K562 (cell line): Measurements from ENCODE around the gene MTMR3. TPM values are rescaled to one million over a fixed set of nuclear protein-coding genes. Genes with fewer than 3 reads are reported as not detected.

ENCODE experiments used
- ATAC-seq: fragments of 200-7000 bp; cut with Tn5 transposase; 3 replicates; pipeline ENCODE4 v1.9.1; 2020; ENCODE audit warnings: moderate library complexity
- BruUV-seq: library from RNA; stranded (reverse); fragments of 400-500 nt; replicated peaks from 2 replicates; lab custom pipeline; 2021; lab: Mats Ljungman, UMichigan
- CTCF ChIA-PET: fragments of 300-600 bp; formaldehyde crosslinking; extraction: SDS; loops from one replicate; lab custom pipeline; 2021; ENCODE audit warnings: low intra/inter-chr PET ratio; lab: Yijun Ruan, JAX
- POLR2A ChIA-PET: fragments of 300-600, 350-650 bp; sonication (Branson Sonifier 250); formaldehyde crosslinking; extraction: SDS; loops from one replicate; lab custom pipeline; 2021; ENCODE audit warnings: antibody characterized with exemption, inconsistent platforms; lab: Yijun Ruan, JAX
- DNase-seq, 4 experiments: peaks; one replicate each; pipeline versions ENCODE4 v3.0.0 to v3.0.0-alpha.2; 2011 to 2018; ENCODE audit warnings: low spot score in 3 of 4, mixed read lengths in 3 of 4; ENCODE audit errors: extremely low read depth in 1 of 4
- FAIRE-seq: peaks from 2 replicates; lab custom pipeline; 2011; peaks lifted over from hg19 to GRCh38; lab: Jason Lieb, UNC
- H2AFZ ChIP-seq: 2 replicates; pipeline ENCODE4 v1.6.0; 2011; ENCODE audit warnings: low read depth, low read length, control low read depth, inconsistent platforms
- H3K27ac ChIP-seq: fragments of 200-600 bp; 3 replicates; pipeline ENCODE4 v1.8.0; 2011; ENCODE audit warnings: low read depth, mild to moderate bottlenecking, control low read depth, inconsistent platforms, low read length, moderate library complexity, mixed read lengths; ENCODE audit errors: extremely low read depth
- H3K27me3 ChIP-seq, 2 experiments: fragments of 300-600 bp in 1 of 2; 2 replicates in 1 of 2; 3 replicates in 1 of 2; pipeline versions ENCODE4 v1.6.0 to v1.8.0; 2011; ENCODE audit warnings: inconsistent platforms in 2 of 2, low read length in 2 of 2, mild to moderate bottlenecking in 1 of 2, mixed read lengths in 1 of 2, moderate library complexity in 1 of 2; ENCODE audit not compliant: control insufficient read depth in 2 of 2, insufficient read depth in 2 of 2
- H3K36me3 ChIP-seq: fragments of 300-600 bp; 3 replicates; pipeline ENCODE4 v1.8.0; 2011; ENCODE audit warnings: mild to moderate bottlenecking, low read length, inconsistent platforms; ENCODE audit not compliant: control insufficient read depth, insufficient read depth
- H3K4me1 ChIP-seq, 2 experiments: fragments of 200-600 bp in 1 of 2; replicated peaks in 1 of 2; 2 replicates in 1 of 2; 3 replicates in 1 of 2; pipeline versions ENCODE4 v1.5.1 to v1.8.0; 2011; ENCODE audit warnings: inconsistent platforms in 2 of 2, low read length in 2 of 2, mild to moderate bottlenecking in 1 of 2, mixed read lengths in 1 of 2, moderate library complexity in 1 of 2; ENCODE audit not compliant: control insufficient read depth in 2 of 2, insufficient read depth in 2 of 2
- H3K4me2 ChIP-seq: 2 replicates; pipeline ENCODE4 v1.6.1; 2011; ENCODE audit warnings: low read length, control low read depth, inconsistent platforms, mixed read lengths; ENCODE audit not compliant: insufficient read depth
- H3K4me3 ChIP-seq: fragments of 200-600 bp; sonication (generic), shearing (Covaris generic); 2 replicates; pipeline ENCODE4 v1.5.1; 2016; ENCODE audit warnings: control low read depth, inconsistent platforms
- H3K79me2 ChIP-seq: fragments of 200-600 bp; 3 replicates; pipeline ENCODE4 v1.8.0; 2011; ENCODE audit warnings: low read length, inconsistent platforms; ENCODE audit not compliant: control insufficient read depth, insufficient read depth
- H3K9ac ChIP-seq, 2 experiments: 2 replicates each; pipeline versions ENCODE4 v1.6.0 to v1.6.1; 2011; ENCODE audit warnings: low read depth in 2 of 2, low read length in 2 of 2, control low read depth in 1 of 2, inconsistent platforms in 1 of 2, mild to moderate bottlenecking in 1 of 2, mixed read lengths in 1 of 2; ENCODE audit not compliant: insufficient read depth in 1 of 2
- H3K9me1 ChIP-seq: one replicate; pipeline ENCODE4 v1.6.0; 2011; ENCODE audit warnings: inconsistent platforms, mild to moderate bottlenecking, low read length, moderate library complexity; ENCODE audit not compliant: control insufficient read depth, insufficient read depth
- H3K9me3 ChIP-seq: replicated peaks from 2 replicates; pipeline ENCODE4 v1.5.1; 2011; ENCODE audit warnings: low read depth, low read length, inconsistent platforms; ENCODE audit not compliant: control insufficient read depth, insufficient read depth
- H4K20me1 ChIP-seq: replicated peaks from 2 replicates; pipeline ENCODE4 v1.6.1; 2011; ENCODE audit warnings: low read length, inconsistent platforms, mixed read lengths; ENCODE audit not compliant: control insufficient read depth, insufficient read depth
- ARID1B ChIP-seq: fragments of 450-650 bp; IDR thresholded peaks from 2 replicates; pipeline ENCODE4 v1.6.1; 2016; ENCODE audit warnings: antibody characterized with exemption, mild to moderate bottlenecking, inconsistent platforms
- CBFA2T3 ChIP-seq: fragments of 450-650 bp; IDR thresholded peaks from 2 replicates; pipeline ENCODE4 v1.6.1; 2017
- FOSL1 ChIP-seq: fragments of 200-800 bp; sonication (Bioruptor generic); conservative IDR thresholded peaks from 2 replicates; pipeline ENCODE4 v1.6.1; 2016; ENCODE audit warnings: missing genetic modification characterization, missing compliant biosample characterization
- JUN ChIP-seq, 2 experiments: sonication (generic) in 1 of 2; formaldehyde crosslinking in 1 of 2; IDR thresholded peaks; 2 replicates each; pipeline versions ENCODE4 v1.6.1 to v1.8.0; 2012 to 2022; ENCODE audit warnings: borderline replicate concordance in 2 of 2, mild to moderate bottlenecking in 2 of 2, improper control_type of control experiment in 1 of 2, low read depth in 1 of 2, low read length in 1 of 2, missing genetic modification reagents in 1 of 2
- JUND ChIP-seq, 2 experiments: IDR thresholded peaks; 2 replicates in 1 of 2; 3 replicates in 1 of 2; pipeline ENCODE4 v1.6.1; 2011; ENCODE audit warnings: borderline replicate concordance in 2 of 2, low read depth in 2 of 2, low read length in 2 of 2, improper control_type of control experiment in 1 of 2, missing biosample characterization in 1 of 2, missing genetic modification characterization in 1 of 2, missing genetic modification reagents in 1 of 2
- KDM1A ChIP-seq, 2 experiments: fragments of 450-650 bp; IDR thresholded peaks; 2 replicates each; pipeline ENCODE4 v1.6.1; 2016; ENCODE audit warnings: mild to moderate bottlenecking in 2 of 2
- SETDB1 ChIP-seq: IDR thresholded peaks from one replicate; pipeline ENCODE4 v1.6.1; 2012; ENCODE audit warnings: low read length, control low read depth, inconsistent platforms
- ZNF780A ChIP-seq: fragments of 250-450 bp; sonication (Bioruptor Pico); IDR thresholded peaks from 2 replicates; pipeline ENCODE4 v1.5.0; 2021; ENCODE audit warnings: mild to moderate bottlenecking
- WGBS: fragments of 100-300 bp; shearing (Covaris generic); methylation state at CpG from one replicate; pipeline ENCODE4 v1.1.6; 2016; ENCODE audit warnings: low coverage, mixed read lengths; ENCODE audit not compliant: insufficient coverage; ENCODE audit errors: missing lambda C conversion rate; 5-methylcytosine and 5-hydroxymethylcytosine counted together
- in situ Hi-C: fragments of 300-500 bp; cut with MboI; formaldehyde crosslinking; loops from 4 replicates; pipeline ENCODE4 v1.15.0; 2018; ENCODE audit warnings: inconsistent platforms, mixed read lengths
- intact Hi-C: fragments of 100-400 bp; cut with micrococcal nuclease; formaldehyde crosslinking; loops from 2 replicates; pipeline ENCODE4 v1.14.2; 2022
- polyA plus RNA-seq, 8 experiments: library from polyadenylated mRNA; depleted of rRNA in 4 of 8; stranded (reverse) in 5 of 8; unstranded in 3 of 8; fragments of >200 nt; fragmentation: Nextera tagmentation in 2 of 8; fragmentation: Illumina TruSeq in 1 of 8; extraction: Ambion mirVana in 2 of 8; extraction: Trizol in 1 of 8; gene quantifications; 2 replicates each; pipeline versions ENCODE4 v1.2.1 to v1.2.3, GENCODE V29; 2011 to 2014; ENCODE audit warnings: inconsistent platforms in 1 of 8, missing spikeins in 1 of 8
- total RNA-seq, 7 experiments: library from RNA; depleted of rRNA in 6 of 7; stranded (reverse); fragments of >200 nt in 6 of 7; fragmentation: Illumina TruSeq in 2 of 7; extraction: Trizol in 2 of 7; gene quantifications; 2 replicates each; pipeline versions ENCODE4 v1.2.1 to v1.2.3, GENCODE V29; 2011 to 2021; ENCODE audit warnings: low replicate concordance in 1 of 7
- TF ChIP-seq, protein P1 (sequence below), 2 experiments: fragments of 450-650 bp in 1 of 2; sonication (generic) in 1 of 2; formaldehyde crosslinking in 1 of 2; IDR thresholded peaks in 1 of 2; conservative IDR thresholded peaks in 1 of 2; 2 replicates each; pipeline versions ENCODE4 v1.6.1 to v1.8.1; 2016 to 2023; ENCODE audit warnings: mild to moderate bottlenecking in 2 of 2, moderate library complexity in 2 of 2, inconsistent platforms in 1 of 2, missing genetic modification reagents in 1 of 2

MTMR3 gene
- total and polyA plus RNA-seq, 9 of the 15 experiments (the other 6 are each of a cell fraction or from before 2014, with no cell fraction given) = 1.6 to 13.7 (median 7.9) TPM

DNA sequence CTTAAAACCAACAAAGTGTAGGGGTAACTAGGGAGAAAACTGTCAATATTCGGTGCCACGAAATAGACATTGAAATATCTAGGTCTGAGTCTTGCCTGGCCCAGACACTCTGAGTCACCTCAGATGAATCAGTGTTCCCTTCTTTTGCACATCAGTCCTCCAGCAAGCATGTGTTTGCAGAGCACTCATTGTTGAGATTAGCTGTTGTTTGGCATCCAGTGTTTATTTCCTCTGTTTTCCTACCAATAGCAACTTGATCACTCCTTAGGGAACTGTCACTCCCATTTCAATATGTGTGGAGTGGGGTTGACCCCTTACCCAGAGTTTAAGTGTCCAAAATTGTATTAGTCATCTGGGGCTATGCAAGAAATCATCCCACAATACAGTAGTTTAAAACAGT, 40.2 kb upstream of the MTMR3 start:
- no peak overlapping the region for H3K4me2 ChIP-seq

More for the DNA sequence above, 40.2 kb upstream of the MTMR3 start:
- FAIRE-seq (peak; percentile 64), ATAC-seq (no peak)
- Histone ChIP-seq H3K4me1 (peaks cover 3 to 16% of the 10 kb centered on the region in 2 experiments; a peak in 4 of 5 replicates), H3K79me2 (peaks cover 3% of the 10 kb centered on the region), H3K4me3 (no peak overlapping the region), H3K9me3 (no peaks in the 10 kb centered on the region; the same call in 1 of the 2 replicates)
- intact Hi-C loops = no loop called here
- POLR2A ChIA-PET = no interaction called here
- TF ChIP-seq SETDB1 (no peak), ARID1B (peak; percentile 16; the same call in 1 of the 2 replicates), KDM1A (IDR thresholded peaks at IDR 0.05) (peak; percentile 27 to 48; a peak in 2 of 4 replicates), FOSL1 (peak; percentile 72), JUND (IDR thresholded peaks at IDR 0.05; ENCODE audit: borderline replicate concordance, low read depth, low read length) (peak; percentile 31; the same call in 1 of the 2 replicates), JUND (tag; IDR thresholded peaks at IDR 0.05; ENCODE audit: borderline replicate concordance, low read depth, low read length) (no peak), JUN (IDR thresholded peaks at IDR 0.05; ENCODE audit: borderline replicate concordance, low read depth, low read length) (0 out of 2 replicates have a peak, but pooled peaks have one; percentile 28), JUN (CRISPR knock-in tag; IDR thresholded peaks at IDR 0.05; ENCODE audit: borderline replicate concordance) (no peak), CBFA2T3 (0 out of 2 replicates have a peak, but pooled peaks have one; percentile 9), ZNF780A (CRISPR knock-in tag) (no peak)
- TF ChIP-seq, protein P1, sequence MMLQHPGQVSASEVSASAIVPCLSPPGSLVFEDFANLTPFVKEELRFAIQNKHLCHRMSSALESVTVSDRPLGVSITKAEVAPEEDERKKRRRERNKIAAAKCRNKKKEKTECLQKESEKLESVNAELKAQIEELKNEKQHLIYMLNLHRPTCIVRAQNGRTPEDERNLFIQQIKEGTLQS (IDR thresholded peaks at IDR 0.05) = peak; percentile 57
- TF ChIP-seq, protein P1 (CRISPR knock-in tag; conservative IDR thresholded peaks at IDR 0.05) = no peak
- TF ChIP-seq, all 486 proteins: peak for 7
- Histone ChIP-seq H3K9ac (no peak overlapping the region), H3K27me3 (no peaks in the 10 kb centered on the region), H2AFZ (no peak overlapping the region), H3K36me3 (no peaks in the 10 kb centered on the region), H3K27ac (no peak overlapping the region), H3K9me1 (no peaks in the 10 kb centered on the region), H4K20me1 (no peaks in the 10 kb centered on the region)
- no peak for DNase-seq
- BruUV-seq = no TSS peak
- in situ Hi-C loops = no loop called here
- CTCF ChIA-PET = no interaction called here
- 8% methylated on average over 2 of the region's 2 CpGs for WGBS
